H4 (cell line): ENCODE data around the gene CTSZ. TPM values are rescaled to one million over a fixed set of nuclear protein-coding genes. Genes with fewer than 3 reads are reported as not detected.

Experiments used
- total RNA-seq: library from RNA; depleted of rRNA; stranded (reverse); fragments of >200 nt; shearing (Covaris generic); gene quantifications from 2 replicates; pipeline ENCODE4 v1.2.3, GENCODE V29; 2014; rRNA removed

CTSZ gene
- total RNA-seq, 1 experiment from 2014 or later: 0.17 TPM

Other genes with a start within 250 kb of the CTSZ start
- 1.5 and 3.0 TPM in 2 replicates for gene GNAS-AS1, start 156.4 kb downstream of the CTSZ start, total RNA-seq
- gene GNAS, start 154.5 kb downstream of the CTSZ start, total RNA-seq: 886 and 1,032 TPM in 2 replicates
- gene NELFCD, start 26.0 kb downstream of the CTSZ start, total RNA-seq: 19.0 and 44.2 TPM in 2 replicates
- not detected in 2 replicates for gene TUBB1, start 12.2 kb upstream of the CTSZ start, total RNA-seq
- gene ATP5F1E, start 25.1 kb upstream of the CTSZ start, total RNA-seq: 45.0 and 50.5 TPM in 2 replicates
- 46.9 and 53.4 TPM in 2 replicates for gene PRELID3B, start 35.5 kb upstream of the CTSZ start, total RNA-seq
- not detected in 2 replicates for gene ZNF831, start 156.6 kb upstream of the CTSZ start, total RNA-seq